ENCODE measurements around the gene ZNF407.

The ZNF407 gene

DNA sequence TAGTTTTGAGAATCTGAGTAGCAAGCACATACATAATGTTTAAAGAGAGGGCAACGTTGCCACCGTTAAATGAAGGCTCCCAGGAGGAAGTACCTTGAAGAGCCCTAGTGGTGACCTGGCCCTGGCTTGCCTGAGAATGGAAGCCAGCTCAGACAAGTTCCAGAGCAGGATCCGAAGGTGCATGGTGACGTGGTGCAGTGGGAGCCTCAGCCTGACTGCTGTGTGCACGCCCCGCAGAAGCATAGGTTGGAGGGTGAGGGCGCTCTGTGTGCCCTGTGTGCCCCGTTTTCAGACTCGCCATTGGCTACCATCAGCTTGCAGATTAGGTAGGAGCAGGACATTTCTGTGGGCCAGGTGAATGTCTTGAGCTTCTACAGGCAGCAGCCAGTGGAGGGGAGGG lies 68.2 kb downstream of the ZNF407 start:
- in situ Hi-C loops (cut with HindIII; ENCODE audit: low sequenced_read_pairs) = no loop called here
- H3K4me3 ChIP-seq (ENCODE audit: low read depth, low read length) = no peak overlapping the region
- TF ChIP-seq, protein P1, sequence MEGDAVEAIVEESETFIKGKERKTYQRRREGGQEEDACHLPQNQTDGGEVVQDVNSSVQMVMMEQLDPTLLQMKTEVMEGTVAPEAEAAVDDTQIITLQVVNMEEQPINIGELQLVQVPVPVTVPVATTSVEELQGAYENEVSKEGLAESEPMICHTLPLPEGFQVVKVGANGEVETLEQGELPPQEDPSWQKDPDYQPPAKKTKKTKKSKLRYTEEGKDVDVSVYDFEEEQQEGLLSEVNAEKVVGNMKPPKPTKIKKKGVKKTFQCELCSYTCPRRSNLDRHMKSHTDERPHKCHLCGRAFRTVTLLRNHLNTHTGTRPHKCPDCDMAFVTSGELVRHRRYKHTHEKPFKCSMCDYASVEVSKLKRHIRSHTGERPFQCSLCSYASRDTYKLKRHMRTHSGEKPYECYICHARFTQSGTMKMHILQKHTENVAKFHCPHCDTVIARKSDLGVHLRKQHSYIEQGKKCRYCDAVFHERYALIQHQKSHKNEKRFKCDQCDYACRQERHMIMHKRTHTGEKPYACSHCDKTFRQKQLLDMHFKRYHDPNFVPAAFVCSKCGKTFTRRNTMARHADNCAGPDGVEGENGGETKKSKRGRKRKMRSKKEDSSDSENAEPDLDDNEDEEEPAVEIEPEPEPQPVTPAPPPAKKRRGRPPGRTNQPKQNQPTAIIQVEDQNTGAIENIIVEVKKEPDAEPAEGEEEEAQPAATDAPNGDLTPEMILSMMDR (IDR thresholded peaks at IDR 0.05; ENCODE audit: low read depth, low read length, missing control alignments) = no peak
- DNase-seq (ENCODE audit: low read depth) = no peak

GRCh38 chr18:74669136-74669798 lies 71.6 kb downstream of the ZNF407 start:
- TF ChIP-seq, protein P1 (IDR thresholded peaks at IDR 0.05; ENCODE audit: low read depth, low read length, missing control alignments) = no peak
- in situ Hi-C loops (cut with HindIII; ENCODE audit: low sequenced_read_pairs) = no loop called here
- H3K4me3 ChIP-seq (ENCODE audit: low read depth, low read length) = no peak overlapping the region
- DNase-seq (ENCODE audit: low read depth) = no peak

DNA sequence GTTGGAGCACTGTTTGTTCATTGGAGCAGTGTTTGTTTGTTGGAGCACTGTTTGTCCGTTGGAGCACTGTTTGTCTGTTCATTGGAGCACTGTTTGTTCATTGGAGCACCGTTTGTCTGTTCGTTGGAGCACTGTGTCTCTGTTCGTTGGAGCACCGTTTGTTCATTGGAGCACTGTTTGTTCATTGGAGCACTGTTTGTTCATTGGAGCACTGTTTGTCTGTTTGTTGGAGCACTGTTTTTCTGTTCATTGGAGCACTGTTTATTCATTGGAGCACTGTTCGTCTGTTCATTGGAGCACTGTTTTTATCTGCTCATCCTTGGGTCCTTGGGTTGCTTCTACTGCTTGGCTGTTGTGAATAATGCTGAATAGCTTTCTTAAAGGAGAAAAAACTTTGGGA lies 74.7 kb downstream of the ZNF407 start:
- in situ Hi-C loops (cut with HindIII; ENCODE audit: low sequenced_read_pairs) = no loop called here
- TF ChIP-seq, protein P1 (IDR thresholded peaks at IDR 0.05; ENCODE audit: low read depth, low read length, missing control alignments) = no peak
- H3K4me3 ChIP-seq (ENCODE audit: low read depth, low read length) = no peak overlapping the region
- DNase-seq (ENCODE audit: low read depth) = no peak

DNA sequence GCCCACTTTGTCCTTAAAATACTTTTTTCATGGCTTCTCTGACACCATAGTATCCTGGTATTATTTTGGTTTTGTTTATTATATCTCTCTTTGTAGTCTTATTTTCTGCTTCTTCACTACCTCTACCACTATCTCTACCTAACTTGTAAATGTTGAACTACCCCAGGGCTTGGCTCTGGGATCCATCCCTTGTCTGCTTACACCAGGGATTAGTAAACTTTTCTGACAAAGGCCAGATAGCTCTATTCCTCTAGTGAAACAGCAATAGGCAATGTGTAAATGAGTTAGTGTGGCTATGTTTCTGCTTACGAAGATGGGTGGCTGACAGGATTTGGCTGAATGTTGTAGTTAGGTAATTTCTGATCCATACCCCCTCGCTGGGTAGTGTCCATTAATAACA lies 76.8 kb downstream of the ZNF407 start:
- TF ChIP-seq, protein P1 (IDR thresholded peaks at IDR 0.05; ENCODE audit: low read depth, low read length, missing control alignments) = no peak
- no peak for DNase-seq (ENCODE audit: low read depth)
- in situ Hi-C loops (cut with HindIII; ENCODE audit: low sequenced_read_pairs) = no loop called here
- no peak overlapping the region for H3K4me3 ChIP-seq (ENCODE audit: low read depth, low read length)

DNA sequence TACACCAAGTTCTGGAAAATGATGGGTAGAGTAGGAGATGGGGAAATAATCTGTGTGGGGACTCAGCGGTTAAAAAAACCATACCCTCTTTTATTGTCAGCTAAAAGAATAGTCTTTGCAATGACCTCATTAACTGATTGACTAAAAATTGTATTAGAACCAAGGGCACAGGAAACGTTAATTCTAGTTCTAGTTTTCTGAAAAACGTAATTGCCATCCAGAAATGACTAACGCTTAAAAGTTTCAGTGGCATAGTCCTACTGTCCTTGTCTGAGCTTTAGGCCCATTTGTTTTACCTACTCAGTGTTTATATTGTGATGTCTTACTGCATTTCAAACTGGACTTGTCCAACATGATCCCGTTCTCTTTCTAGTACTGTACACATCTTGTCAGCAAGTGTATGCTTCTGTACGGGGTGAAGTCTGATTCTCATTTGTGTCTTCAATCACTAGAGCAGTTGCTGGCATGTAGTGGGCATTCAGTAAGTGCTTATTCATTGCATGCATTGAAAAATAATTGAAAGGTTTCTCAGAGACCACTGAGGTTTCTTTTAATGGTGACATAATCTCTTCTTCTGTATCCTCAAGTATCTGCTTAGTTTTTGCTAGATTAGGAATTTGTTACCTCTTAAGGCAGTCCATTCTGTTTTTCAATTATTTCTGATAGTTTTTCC lies 81.5 kb downstream of the ZNF407 start:
- DNase-seq (ENCODE audit: low read depth) = no peak
- H3K4me3 ChIP-seq (ENCODE audit: low read depth, low read length) = no peak overlapping the region
- in situ Hi-C loops (cut with HindIII; ENCODE audit: low sequenced_read_pairs) = no loop called here
- TF ChIP-seq, protein P1 (IDR thresholded peaks at IDR 0.05; ENCODE audit: low read depth, low read length, missing control alignments) = no peak

GRCh38 chr18:74679679-74680076 lies 82.0 kb downstream of the ZNF407 start:
- in situ Hi-C loops (cut with HindIII; ENCODE audit: low sequenced_read_pairs) = no loop called here
- TF ChIP-seq, protein P1 (IDR thresholded peaks at IDR 0.05; ENCODE audit: low read depth, low read length, missing control alignments) = no peak
- no peak overlapping the region for H3K4me3 ChIP-seq (ENCODE audit: low read depth, low read length)
- DNase-seq (ENCODE audit: low read depth) = no peak
